ENCODE measurements around the gene SGCB.

DNA sequence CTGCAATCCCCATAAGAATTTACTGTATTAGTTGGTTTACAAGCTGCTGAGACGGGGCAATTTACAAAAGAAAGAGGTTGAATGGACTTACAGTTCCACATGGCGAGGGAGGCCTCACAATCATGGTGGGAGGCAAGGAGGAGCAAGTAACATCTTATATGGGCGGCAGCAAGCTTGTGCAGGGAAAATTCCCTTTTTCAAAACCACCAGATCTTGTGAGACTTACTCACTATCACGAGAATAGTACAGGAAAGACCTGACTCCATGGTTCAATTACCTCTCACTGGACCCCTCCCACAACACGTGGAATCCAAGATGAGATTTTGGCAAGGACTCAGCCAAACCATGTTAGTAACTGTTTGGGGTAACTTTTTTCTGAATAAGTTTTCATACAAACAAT is 11.2 kb upstream of the SGCB start:
- TF ChIP-seq EZH2phosphoT487 (IDR thresholded peaks at IDR 0.05; ENCODE audit: low read depth, severe bottlenecking, unreplicated experiment) (no peak), EZH2 (IDR thresholded peaks at IDR 0.05; ENCODE audit: borderline replicate concordance) (no peak)

All from hepatocyte (in vitro differentiated cells).